Fibroblast of upper back skin (primary cell): ENCODE results near the gene ASIC2.

ENCODE experiments used
- DNase-seq: peaks from one replicate; pipeline ENCODE4 v3.0.0-alpha.2; 2013

Gene ASIC2

DNA sequence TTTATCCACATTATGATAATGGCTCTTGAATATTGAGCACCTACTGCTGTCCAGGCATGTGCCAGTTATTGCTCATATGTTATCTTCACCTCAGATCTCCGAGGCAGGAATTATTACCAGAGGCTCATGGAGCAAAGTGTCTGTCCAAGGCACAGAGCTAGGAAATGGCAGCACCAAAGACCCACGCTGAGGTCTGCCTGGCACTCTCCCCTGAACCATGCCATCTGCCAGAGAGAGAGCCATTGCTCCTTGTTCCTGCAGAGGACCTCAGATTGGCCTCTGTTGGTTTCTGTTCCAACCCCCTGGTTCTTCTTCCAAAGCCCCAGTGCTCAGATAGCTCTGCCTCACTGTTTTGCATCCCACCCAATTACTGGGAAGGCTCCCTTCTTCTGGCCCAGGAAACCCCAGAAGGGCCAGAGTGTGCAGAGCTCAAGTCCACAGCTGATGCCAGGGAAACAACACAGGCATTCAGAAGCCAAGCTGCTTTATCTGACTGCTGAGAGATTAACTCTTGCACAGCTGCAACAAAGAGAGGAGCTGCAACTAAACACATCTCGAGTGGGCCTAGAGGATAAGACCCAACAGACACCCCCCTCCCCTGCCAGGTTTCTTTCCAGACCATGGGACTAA lies 5.9 kb downstream of the ASIC2 start:
- DNase-seq: no peak

DNA sequence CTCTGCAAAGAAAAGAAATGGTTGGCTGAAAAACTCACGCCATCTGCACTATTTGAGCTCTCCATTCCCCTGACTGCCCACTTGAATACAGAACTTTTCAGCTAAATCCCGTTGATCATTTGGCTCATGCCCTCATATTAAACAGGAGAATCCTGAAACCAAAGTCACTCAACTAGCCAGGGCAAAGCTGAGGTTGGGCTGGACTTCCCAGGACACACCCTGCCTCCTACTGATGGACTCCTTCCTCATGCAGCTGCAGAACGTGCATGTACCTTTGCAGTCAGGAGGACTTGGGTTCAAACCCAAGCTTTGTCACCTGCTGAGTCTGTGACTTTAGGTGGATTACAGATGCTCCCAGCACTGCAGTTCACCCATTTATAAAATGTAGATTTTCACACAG lies 7.7 kb downstream of the ASIC2 start:
- DNase-seq: no peak

DNA sequence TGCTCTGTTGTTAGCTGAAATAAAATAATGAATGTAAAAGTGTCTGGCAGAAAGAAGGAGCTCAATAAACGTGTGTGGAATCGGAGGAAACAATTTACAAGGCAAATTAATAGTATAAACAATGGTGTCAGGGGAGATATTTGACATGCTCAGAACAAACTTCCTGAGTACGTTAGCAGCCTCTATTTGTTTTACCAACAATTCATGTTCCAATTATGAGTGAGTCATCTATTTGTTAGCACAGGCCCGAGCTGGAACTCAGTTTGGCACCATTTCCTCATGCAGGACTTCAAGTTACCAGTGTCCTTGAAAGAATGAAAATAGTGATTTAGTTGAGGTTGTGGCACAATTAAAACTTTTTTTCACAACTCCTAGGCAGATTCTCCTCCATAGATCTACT lies 9.1 kb downstream of the ASIC2 start:
- DNase-seq: no peak

DNA sequence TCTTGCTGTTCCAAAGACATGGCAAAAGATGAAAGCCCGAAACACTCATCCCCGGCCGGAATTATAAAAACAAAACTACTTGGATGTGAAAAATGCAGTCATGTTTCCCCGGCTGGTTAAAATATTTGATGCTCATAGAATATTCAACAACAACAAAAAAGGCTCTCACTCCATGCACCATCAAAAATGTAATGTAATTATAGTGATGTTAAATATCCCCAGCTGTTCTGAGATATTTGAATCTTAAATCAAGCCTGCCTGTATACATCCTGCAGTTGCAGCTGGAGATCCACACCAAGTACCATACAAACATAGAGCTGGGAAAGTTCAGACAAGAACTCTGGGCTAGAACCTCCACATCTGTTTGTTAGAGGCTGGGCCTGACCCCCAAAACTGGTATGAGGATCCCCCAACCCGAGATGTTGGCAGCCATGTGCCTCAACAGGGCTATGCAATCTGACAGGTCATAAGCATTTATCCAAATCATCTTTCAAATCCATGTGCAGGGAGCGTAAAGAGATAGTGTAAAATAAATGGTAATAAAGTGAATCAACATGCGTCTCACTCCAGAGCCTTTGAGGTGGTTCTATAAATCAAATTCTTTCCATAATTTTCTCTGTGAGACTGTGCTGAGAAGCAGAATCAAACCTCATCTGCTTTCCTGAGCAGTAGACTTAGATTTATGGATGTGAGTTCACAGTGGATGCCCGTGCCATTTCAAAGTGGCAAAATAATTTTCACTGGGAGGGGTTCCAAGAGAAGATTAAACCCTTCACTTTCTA lies 12.7 kb downstream of the ASIC2 start:
- DNase-seq: no peak

DNA sequence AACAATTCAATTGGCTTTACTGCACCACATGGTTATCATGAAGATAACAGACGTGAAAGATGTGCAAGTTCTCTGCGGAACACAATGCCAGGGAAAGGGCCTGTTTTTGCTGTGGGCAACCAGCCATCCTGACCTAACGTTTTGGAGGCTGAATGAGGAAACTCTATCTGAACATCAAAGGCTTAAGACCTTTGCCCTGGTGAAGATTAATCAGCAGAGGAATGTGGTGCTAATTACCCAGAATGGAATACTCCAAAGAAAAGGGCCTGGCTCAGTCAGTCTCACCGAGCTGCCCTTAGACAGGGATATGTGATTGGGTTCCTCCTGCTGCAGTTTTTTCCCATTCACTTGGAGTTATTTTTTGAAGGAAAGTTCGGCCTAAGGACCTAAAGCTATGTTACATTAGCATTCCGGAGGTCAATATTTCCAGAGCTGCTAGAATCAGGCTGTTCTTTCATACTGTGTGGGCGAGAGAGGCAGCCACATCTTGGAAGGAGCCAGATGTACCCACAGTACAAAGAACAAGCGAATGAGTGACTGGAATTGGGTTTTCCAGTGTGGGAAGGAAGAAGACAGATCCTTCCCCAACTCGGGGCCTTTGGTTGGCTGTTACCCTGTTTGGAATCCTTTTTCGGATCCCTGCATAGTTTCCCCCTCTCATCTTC lies 15.5 kb downstream of the ASIC2 start:
- DNase-seq: no peak

DNA sequence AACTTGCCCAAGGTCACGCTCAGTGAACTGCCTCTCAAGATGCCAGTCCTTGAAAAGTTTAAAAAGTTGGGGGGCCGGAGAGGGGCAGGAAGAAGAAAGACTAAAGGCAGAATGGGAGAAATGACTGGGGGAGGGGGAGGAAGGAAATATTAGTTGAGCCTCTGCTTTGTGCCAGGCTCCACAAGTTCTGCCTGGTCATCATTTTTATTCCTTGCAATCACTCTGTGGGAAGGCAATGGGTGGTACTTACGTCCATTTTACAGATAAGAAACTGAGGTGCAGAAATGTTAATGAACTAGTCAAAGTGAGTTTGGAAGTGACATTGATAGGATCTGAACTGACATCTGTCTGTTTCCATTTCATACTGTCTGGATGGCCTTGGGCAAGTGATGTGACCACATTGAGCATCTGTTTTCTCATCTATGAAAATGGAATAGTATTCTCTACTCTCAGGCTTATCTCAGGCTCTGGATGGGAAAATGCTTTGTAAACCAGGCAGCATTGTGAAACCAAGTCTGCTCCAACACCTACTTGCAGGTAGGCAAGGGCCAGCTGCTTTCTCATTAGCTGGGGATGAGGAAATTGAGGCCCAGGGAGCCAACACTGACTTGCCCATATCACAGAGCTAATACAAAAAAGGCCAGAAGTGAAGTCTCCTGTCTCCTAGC lies 19.2 kb downstream of the ASIC2 start:
- DNase-seq: no peak

DNA sequence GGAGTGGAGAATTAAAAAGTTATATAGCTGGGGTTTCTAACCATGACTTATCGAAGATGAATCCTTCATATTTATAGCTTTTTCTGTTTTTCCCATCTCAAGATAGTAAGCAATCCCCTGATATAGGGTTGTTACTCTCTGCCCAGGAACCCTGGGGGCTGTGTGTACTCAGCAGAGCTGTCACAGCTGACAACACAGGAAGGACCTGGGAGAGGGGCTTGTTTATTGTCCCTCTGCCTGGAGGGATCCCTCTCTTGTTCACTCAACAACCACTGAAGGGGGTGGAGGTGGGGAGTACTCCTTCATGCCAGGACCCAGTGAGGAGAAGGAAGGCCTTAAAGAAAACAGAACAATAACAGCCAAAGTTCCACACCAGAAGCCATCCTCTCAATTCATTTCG lies 19.8 kb downstream of the ASIC2 start:
- DNase-seq: no peak

DNA sequence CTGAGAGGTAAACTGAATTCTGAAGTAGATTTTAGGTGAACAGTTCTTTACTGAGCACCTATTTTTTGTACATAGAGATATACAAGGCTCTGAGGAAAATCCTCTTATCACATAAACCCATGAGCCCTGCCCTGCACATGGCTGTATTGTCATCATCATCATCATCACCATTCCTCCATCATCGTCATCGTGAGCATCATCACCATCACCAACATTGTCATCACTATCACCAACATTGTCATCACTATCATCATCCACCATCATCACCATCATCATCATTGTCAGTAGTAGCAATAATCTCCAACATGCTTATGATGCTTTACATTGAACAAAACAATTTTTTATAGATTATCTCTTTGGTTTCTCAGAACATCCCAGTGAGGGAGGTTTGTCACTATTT lies 20.7 kb downstream of the ASIC2 start:
- no peak for DNase-seq

DNA sequence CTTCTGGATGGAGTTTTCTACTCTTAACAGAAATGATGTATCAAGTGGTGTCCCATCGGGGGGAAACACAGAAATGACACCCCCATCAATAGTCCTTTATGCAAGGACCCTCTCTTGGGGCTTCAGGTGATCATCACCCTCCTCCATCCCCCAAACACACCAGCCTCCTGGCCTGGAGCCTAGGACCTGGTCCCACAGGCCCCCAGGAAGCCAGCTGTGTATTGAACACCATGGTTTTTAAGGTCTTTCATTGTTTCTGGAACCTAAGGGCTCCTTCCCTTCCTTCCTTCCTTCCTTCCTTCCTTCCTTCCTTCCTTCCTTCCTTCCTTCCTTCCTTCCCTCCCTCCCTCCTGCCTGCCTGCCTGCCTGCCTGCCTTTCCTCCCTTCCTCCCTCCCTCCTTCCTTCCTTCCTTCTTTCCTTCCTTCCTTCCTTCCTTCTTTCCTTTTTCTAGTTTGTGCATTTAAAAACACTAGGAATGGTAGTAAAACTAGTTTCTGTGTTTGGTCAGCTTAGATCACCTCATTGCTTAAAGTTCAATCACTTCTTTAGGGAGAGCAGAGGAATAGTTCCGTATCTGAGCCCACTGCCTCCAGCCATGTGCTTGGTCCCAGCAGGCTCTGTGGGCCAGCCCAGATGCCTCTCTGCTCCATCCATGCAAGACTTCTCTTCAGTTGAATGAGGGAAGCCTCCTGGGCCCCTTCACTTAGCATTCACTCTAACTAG lies 23.6 kb downstream of the ASIC2 start:
- DNase-seq: no peak

DNA sequence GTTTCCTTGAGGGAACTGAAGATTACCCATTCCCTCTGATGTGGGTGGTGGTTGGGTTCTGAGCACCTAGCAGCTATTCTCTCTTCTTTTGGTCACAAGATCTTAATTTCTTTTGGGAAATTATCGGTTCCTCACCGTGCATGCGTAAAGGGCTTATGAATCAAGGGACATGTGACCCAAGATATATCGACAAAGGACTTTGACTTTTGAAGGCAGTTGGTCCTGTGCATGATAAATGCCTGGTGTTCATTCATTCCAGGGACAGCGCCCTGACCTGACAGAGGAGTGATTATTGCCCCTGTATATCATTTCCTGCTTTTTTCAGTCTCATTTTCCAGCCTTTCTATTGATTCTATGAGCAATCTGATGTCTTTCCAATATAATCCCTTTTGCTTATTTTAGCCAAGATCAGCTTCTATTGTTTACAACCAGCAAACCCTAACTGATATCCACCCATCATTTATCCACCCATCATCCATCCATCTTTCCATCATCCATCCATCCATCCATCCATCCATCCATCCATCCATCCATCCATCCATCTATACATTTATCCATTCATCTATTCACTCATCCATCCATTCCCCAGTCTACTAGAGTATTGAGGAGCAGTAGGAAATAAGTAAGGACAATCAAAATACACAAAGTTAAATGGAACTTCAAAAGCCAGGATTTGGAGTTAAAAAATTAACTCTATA lies 25.1 kb downstream of the ASIC2 start:
- no peak for DNase-seq

DNA sequence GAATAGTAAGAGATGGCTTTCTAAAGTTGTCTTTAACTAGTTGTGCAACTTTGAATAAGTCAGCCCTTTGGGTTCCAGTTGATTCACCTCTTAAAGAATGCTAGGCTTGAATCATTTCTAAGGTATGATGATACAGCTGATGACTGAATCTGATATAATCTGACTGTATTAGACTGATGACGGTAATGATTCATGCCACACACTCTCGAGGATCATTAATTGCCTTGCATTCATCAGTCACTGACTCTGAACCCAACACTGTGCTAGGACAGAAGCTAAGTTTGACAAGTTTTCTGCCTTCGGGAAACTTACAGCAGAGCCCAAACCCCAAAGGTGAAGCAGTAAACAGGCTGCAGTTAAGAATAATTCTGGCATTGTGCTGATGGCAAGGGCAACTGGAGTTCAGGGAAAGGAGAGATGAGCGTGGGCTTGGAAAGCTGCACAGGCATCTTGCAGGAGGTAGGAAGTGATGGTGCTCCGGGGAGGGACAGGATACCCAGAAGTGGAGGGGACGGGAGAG lies 25.8 kb downstream of the ASIC2 start:
- DNase-seq: peak; percentile 93

DNA sequence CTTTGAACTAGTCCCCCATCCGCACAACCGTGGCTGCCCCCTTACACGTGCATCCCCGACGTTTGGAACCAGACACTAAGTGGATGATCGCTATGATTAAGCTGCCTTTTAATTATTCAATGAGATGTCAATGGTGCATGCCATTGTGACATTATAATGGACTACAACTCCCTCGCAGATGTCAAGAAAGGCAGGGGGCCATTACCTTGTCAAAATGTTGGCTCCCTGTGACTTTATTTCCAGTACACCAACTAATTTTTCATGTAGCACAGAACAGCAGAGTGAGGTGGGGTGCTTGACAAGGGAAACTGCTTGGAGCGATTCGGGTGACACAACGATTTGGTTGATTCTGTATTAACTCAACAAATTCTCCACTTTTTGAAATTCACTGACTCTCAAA lies 26.5 kb downstream of the ASIC2 start:
- no peak for DNase-seq

DNA sequence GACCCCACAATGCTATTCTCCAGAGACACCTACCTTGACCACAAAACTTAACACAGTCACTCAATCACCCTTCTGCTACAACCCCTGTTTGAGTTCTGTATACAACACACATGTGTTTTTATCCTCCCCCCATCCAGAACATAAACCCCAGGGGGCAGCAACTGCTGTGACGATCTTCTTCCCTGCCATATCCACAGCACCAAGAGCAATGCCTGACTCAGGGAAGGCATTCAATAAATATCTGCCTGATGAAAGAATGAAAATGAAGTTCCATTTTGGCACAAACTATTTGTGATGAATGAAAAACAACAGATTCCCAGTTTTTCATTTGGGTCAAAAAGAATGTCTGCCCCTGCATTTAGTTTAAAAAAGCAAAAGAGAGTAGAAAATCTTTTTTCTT lies 27.0 kb downstream of the ASIC2 start:
- peak; percentile 59 for DNase-seq

DNA sequence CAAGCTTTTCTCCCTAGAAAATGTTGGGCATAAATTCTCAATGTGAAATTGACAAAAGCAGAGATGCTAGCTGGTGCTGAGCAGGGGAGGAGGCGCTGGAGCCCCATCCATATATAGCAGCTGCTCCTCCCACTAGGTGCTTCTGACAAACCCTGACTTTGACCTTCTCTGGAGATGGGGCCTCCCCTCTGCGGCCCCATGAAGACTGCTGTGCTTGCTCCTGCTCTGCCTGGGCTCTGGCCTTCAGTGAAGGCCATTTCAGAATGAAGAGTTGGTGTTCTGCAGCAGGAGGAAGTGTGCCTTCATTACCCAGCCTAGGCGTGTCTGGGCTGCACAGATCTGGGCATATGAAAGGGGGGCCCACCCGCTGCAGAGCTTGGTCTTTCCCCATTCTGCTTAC lies 29.7 kb downstream of the ASIC2 start:
- no peak for DNase-seq

DNA sequence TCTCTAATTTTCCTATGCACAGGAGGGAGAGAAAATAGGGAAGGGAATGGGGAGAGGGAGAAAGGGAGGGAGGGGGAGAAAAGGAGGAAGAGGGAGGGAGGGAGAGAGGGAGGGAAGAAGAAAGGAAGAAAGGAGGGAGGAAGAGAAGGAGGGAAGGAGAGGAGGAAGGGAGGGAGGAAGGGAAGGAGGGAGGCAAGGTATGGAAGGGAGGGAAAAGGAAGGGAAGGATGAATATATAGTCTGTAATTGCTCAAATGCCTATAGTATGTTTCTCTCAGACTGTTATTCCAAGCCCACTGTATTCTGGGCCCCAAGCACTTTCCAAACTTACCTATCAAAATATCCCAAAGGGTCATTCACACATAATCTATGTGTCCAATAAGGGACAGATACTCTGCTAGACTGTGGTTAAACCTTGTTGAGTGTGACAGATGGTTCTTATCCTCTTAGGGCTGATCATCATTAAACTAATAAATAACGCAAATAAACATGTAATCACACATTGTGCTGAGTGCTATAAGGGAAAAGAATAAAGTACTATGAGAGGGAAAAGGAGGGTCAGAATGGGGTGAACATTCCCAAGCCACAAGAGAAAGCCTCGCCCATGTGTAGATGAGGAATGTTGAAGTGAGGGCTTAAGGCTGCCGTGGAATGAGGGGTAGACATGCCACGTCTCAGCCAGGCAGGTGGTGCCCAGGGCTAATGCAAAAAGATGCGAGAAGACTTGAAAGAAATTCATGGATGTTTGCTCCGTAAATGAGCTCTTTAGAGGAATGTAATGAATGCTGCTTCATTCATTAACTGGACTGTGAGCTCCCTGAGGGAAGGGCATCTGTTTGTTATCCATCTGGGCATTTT lies 30.6 kb downstream of the ASIC2 start:
- DNase-seq: no peak

DNA sequence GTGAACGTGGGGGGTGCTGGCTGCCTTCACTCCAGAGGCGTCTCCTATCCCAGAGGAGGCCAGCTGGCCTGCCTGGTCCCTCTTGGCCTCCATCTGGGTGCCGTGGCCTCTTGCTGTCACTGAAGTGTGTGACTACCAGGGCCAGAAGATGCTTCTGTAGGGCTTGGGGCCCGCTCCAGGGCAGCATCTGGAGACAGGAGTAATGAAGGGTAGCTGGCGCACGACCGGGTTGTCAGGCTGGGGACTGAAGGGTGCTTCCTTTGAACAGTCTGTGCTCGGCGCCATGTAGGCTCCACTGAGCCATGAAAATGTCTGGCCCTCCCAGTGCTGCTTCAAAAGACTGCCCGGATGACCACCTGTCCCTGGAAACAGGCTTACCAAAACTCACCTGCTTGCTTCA lies 31.3 kb downstream of the ASIC2 start:
- no peak for DNase-seq

DNA sequence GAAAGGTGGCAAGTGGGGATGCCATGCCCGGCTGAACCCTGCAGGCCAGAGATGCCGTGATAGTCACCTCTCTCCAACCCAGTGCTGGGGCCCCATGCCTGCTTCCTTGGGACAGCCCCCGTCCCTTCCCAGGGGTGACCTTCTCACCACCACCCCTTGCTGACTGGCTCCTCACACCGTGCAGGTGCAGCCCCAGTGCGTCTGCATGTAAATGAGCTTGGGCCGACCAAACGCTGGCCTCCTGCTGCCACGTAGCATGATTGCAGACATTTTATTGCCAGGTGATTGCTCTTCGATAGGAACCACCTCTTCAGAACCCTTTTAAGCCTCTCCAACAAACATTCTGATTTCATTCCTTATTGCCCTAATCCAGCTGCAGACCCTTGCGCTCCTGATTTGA lies 32.5 kb downstream of the ASIC2 start:
- no peak for DNase-seq

DNA sequence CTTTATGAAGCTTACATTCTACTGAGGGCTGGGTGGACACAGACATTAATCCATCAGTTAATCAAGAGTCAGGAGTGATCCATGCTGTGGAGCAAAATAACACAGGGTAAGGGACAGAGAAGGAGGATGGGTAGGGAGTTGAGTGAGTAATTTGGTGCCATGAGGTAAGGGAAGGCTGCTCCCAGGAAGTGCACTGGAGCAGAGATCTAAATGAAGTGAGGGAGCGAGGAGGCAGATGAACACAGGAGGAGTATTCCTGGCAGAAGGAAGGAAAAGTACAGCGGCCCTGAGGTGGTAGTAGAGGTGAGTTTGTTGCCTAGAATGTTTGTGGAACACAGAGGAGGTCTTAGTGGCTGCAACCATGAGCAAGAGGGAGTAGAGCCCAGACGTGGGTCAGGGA lies 34.8 kb downstream of the ASIC2 start:
- DNase-seq: no peak

DNA sequence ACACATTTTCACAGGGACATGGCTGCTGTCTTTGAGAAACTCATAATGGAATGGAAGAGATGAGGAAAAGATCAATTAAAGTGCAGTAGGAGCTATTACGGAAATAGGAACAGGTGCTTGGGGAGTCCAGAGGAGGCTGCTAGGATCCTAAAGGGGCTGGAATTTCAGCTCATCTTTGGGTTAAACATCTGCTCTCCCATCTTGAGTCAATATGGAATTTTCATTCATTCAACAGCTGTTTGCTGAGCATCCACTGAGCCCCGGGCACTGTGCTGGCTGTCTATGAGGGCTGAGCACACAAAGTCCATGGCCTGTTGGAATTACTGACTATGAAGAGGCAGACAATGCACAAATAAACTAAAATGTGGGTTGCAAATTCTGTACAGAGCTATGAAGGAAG lies 47.9 kb downstream of the ASIC2 start:
- DNase-seq: no peak

DNA sequence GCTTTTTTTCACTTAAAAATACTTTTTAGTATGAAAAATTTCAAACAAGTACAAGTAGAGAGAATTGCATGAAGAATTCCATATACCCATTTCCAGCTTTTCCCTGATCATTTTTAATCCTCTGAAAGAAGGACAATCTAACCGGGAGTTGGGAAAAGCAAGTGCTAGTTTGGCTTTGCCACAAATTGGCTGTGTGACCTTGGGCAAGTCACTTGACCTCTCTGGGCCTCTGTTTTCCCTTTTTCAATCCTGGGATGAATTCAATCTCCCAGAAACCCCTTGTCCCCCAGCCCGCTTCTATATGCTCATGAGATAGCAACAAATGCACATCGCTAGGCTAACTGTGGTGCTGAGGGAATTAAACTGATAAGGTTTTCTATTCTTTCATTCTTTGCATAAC lies 49.4 kb downstream of the ASIC2 start:
- no peak for DNase-seq
